IMR-90 (cell line): ENCODE measurements around the gene CYP2R1. TPM values are rescaled to one million over a fixed set of nuclear protein-coding genes. Genes with fewer than 3 reads are reported as not detected.

Experiments
- ATAC-seq: fragments of 200-7000 bp; cut with Tn5 transposase; 2 replicates; pipeline ENCODE4 v1.9.1; 2020; ENCODE audit warnings: low read depth, mild to moderate bottlenecking, moderate library complexity
- BruUV-seq: library from RNA; stranded (reverse); fragments of 400-500 nt; replicated peaks from 2 replicates; lab custom pipeline; 2021; lab: Mats Ljungman, UMichigan
- CTCF ChIA-PET: fragments of 300-600 bp; formaldehyde crosslinking; extraction: SDS; loops from one replicate; lab custom pipeline; 2021; ENCODE audit warnings: antibody characterized with exemption; lab: Yijun Ruan, JAX
- POLR2A ChIA-PET: fragments of 300-600 bp; sonication (Branson Sonifier 250); formaldehyde crosslinking; loops from one replicate; lab custom pipeline; 2022; ENCODE audit warnings: antibody characterized with exemption; ENCODE audit not compliant: unreplicated experiment; lab: Charles Lee
- DNase-seq: peaks from one replicate; pipeline ENCODE4 v3.0.0; 2013
- H2AFZ ChIP-seq: replicated peaks from 2 replicates; pipeline ENCODE3; 2013; ENCODE audit warnings: low read length, mild to moderate bottlenecking; ENCODE audit not compliant: poor library complexity
- H2AK5ac ChIP-seq: 2 replicates; pipeline ENCODE4 v1.6.1; 2013; ENCODE audit warnings: low read depth, low read length, inconsistent platforms
- H2AK9ac ChIP-seq: replicated peaks from 2 replicates; pipeline ENCODE3; 2013; ENCODE audit warnings: mild to moderate bottlenecking, low read depth, low read length, moderate library complexity; ENCODE audit not compliant: poor library complexity
- H2BK120ac ChIP-seq: 2 replicates; pipeline ENCODE4 v1.6.1; 2013; ENCODE audit warnings: low read depth, low read length, inconsistent platforms
- H2BK15ac ChIP-seq: 3 replicates; pipeline ENCODE4 v1.6.1; 2013; ENCODE audit warnings: low read depth, low read length, inconsistent platforms
- H2BK20ac ChIP-seq: 2 replicates; pipeline ENCODE4 v1.6.1; 2013; ENCODE audit warnings: low read depth, mild to moderate bottlenecking, inconsistent platforms, low read length, moderate library complexity
- H2BK5ac ChIP-seq: 2 replicates; pipeline ENCODE4 v1.6.1; 2013; ENCODE audit warnings: mild to moderate bottlenecking, low read depth, low read length, inconsistent platforms; ENCODE audit not compliant: poor library complexity, severe bottlenecking
- H3K14ac ChIP-seq: replicated peaks from 2 replicates; pipeline ENCODE4 v1.6.1; 2013; ENCODE audit warnings: low read depth, low read length, inconsistent platforms
- H3K18ac ChIP-seq: 2 replicates; pipeline ENCODE4 v1.6.1; 2013; ENCODE audit warnings: low read depth, low read length, control low read depth
- H3K23ac ChIP-seq: 2 replicates; pipeline ENCODE4 v1.6.1; 2013; ENCODE audit warnings: low read depth, low read length, inconsistent platforms
- H3K27ac ChIP-seq: 2 replicates; pipeline ENCODE4 v1.5.1; 2013; ENCODE audit warnings: mild to moderate bottlenecking, control low read depth, low read length; ENCODE audit not compliant: insufficient read depth
- H3K27me3 ChIP-seq: 2 replicates; pipeline ENCODE4 v1.6.1; 2013; ENCODE audit warnings: low read length; ENCODE audit not compliant: control insufficient read depth, insufficient read depth
- H3K36me3 ChIP-seq: 2 replicates; pipeline ENCODE4 v1.6.1; 2013; ENCODE audit warnings: low read length, mixed read lengths; ENCODE audit not compliant: control insufficient read depth, insufficient read depth
- H3K4ac ChIP-seq: 2 replicates; pipeline ENCODE4 v1.6.1; 2013; ENCODE audit warnings: low read depth, low read length, inconsistent platforms
- H3K4me1 ChIP-seq: 2 replicates; pipeline ENCODE4 v1.6.1; 2013; ENCODE audit warnings: low read length, mixed read lengths; ENCODE audit not compliant: control insufficient read depth, insufficient read depth
- H3K4me2 ChIP-seq: 2 replicates; pipeline ENCODE4 v1.6.1; 2013; ENCODE audit warnings: low read depth, mild to moderate bottlenecking, control low read depth, low read length, moderate library complexity
- H3K4me3 ChIP-seq: 2 replicates; pipeline ENCODE4 v1.5.1; 2013; ENCODE audit warnings: low read depth, mild to moderate bottlenecking, control low read depth, low read length, moderate library complexity; ENCODE audit not compliant: insufficient read depth
- H3K56ac ChIP-seq: 2 replicates; pipeline ENCODE4 v1.6.1; 2013; ENCODE audit warnings: low read length, inconsistent platforms; ENCODE audit not compliant: insufficient read depth; ENCODE audit errors: extremely low read depth
- H3K79me1 ChIP-seq, 2 experiments: 2 replicates each; pipeline ENCODE4 v1.6.1; 2013; ENCODE audit warnings: low read length in 2 of 2, inconsistent platforms in 1 of 2, low read depth in 1 of 2
- H3K9ac ChIP-seq: 2 replicates; pipeline ENCODE4 v1.6.1; 2013; ENCODE audit warnings: low read depth, low read length, control low read depth
- H3K9me1 ChIP-seq: 2 replicates; pipeline ENCODE4 v1.6.1; 2013; ENCODE audit warnings: low read length, inconsistent platforms; ENCODE audit not compliant: insufficient read depth
- H3K9me3 ChIP-seq: 2 replicates; pipeline ENCODE4 v1.6.1; 2013; ENCODE audit warnings: low read length; ENCODE audit not compliant: control insufficient read depth, insufficient read depth
- H4K20me1 ChIP-seq: 2 replicates; pipeline ENCODE4 v1.6.1; 2013; ENCODE audit warnings: low read length, inconsistent platforms; ENCODE audit not compliant: insufficient read depth
- H4K5ac ChIP-seq: 2 replicates; pipeline ENCODE4 v1.6.1; 2013; ENCODE audit warnings: mild to moderate bottlenecking, low read depth, low read length, control low read depth
- H4K8ac ChIP-seq, 2 experiments: 2 replicates each; pipeline ENCODE4 v1.6.1; 2013; ENCODE audit warnings: low read depth in 2 of 2, low read length in 2 of 2, control low read depth in 1 of 2, inconsistent platforms in 1 of 2
- H4K91ac ChIP-seq: 2 replicates; pipeline ENCODE4 v1.6.1; 2013; ENCODE audit warnings: low read depth, low read length, inconsistent platforms; ENCODE audit not compliant: insufficient read depth
- BHLHE40 ChIP-seq: fragments of 150-350 bp; IDR thresholded peaks from 2 replicates; pipeline ENCODE4 v1.6.1; 2016; ENCODE audit warnings: mild to moderate bottlenecking, low read depth, low read length
- CEBPB ChIP-seq: IDR thresholded peaks from 2 replicates; pipeline ENCODE4 v1.6.1; 2012; ENCODE audit warnings: low read depth, low read length, improper control_type of control experiment
- CHD1 ChIP-seq: IDR thresholded peaks from 2 replicates; pipeline ENCODE4 v1.6.1; 2012; ENCODE audit warnings: low read depth, low read length, improper control_type of control experiment
- CTCF ChIP-seq: conservative IDR thresholded peaks from 2 replicates; pipeline ENCODE4 v1.5.1; 2012; ENCODE audit warnings: mild to moderate bottlenecking, low read depth, low read length, improper control_type of control experiment
- ELK1 ChIP-seq: fragments of 150-350 bp; IDR thresholded peaks from 2 replicates; pipeline ENCODE4 v1.6.1; 2016; ENCODE audit warnings: low read depth, mild to moderate bottlenecking, low read length, moderate library complexity, borderline replicate concordance
- FOS ChIP-seq: fragments of 150-350 bp; IDR thresholded peaks from 2 replicates; pipeline ENCODE4 v1.6.1; 2016; ENCODE audit warnings: low read depth, low read length
- MAFK ChIP-seq: IDR thresholded peaks from 2 replicates; pipeline ENCODE4 v1.6.1; 2012; ENCODE audit warnings: low read depth, low read length, improper control_type of control experiment
- MAZ ChIP-seq: IDR thresholded peaks from 2 replicates; pipeline ENCODE4 v1.6.1; 2012; ENCODE audit warnings: low read depth, mild to moderate bottlenecking, low read length, improper control_type of control experiment, moderate library complexity, borderline replicate concordance
- MXI1 ChIP-seq: IDR thresholded peaks from 2 replicates; pipeline ENCODE4 v1.6.1; 2012; ENCODE audit warnings: low read depth, mild to moderate bottlenecking, low read length, moderate library complexity, borderline replicate concordance
- NFE2L2 ChIP-seq: fragments of 150-350 bp; IDR thresholded peaks from 2 replicates; pipeline ENCODE4 v1.6.1; 2016; ENCODE audit warnings: low read depth, mild to moderate bottlenecking, low read length
- POLR2A ChIP-seq: IDR thresholded peaks from 2 replicates; pipeline ENCODE4 v1.6.1; 2012; ENCODE audit warnings: mild to moderate bottlenecking, low read depth, low read length
- RAD21 ChIP-seq: IDR thresholded peaks from 2 replicates; pipeline ENCODE4 v1.6.1; 2012; ENCODE audit warnings: low read length, improper control_type of control experiment
- RCOR1 ChIP-seq: IDR thresholded peaks from 2 replicates; pipeline ENCODE4 v1.6.1; 2012; ENCODE audit warnings: mild to moderate bottlenecking, low read length, improper control_type of control experiment; ENCODE audit not compliant: insufficient replicate concordance
- RFX5 ChIP-seq: IDR thresholded peaks from 2 replicates; pipeline ENCODE4 v1.8.0; 2012; ENCODE audit warnings: low read depth, mild to moderate bottlenecking, low read length, moderate library complexity
- SMC3 ChIP-seq: fragments of 150-350 bp; IDR thresholded peaks from 2 replicates; pipeline ENCODE4 v1.6.1; 2016; ENCODE audit warnings: low read depth, mild to moderate bottlenecking, antibody characterized with exemption, low read length, moderate library complexity
- USF2 ChIP-seq: fragments of 150-350 bp; IDR thresholded peaks from 2 replicates; pipeline ENCODE4 v1.6.1; 2017; ENCODE audit warnings: mild to moderate bottlenecking, antibody characterized with exemption, low read length, low read depth
- WGBS, 2 experiments: methylation state at CpG; one replicate each; pipeline versions ENCODE4 v1.1.5 to v1.1.7; 2013; ENCODE audit warnings: missing lambda C conversion rate in 2 of 2; ENCODE audit not compliant: insufficient read length in 1 of 2; ENCODE audit errors: extremely low coverage in 2 of 2; 5-methylcytosine and 5-hydroxymethylcytosine counted together
- dilution Hi-C: fragments of 300-500 bp; cut with HindIII; formaldehyde crosslinking; loops from one replicate; pipeline ENCODE4 v1.14.3; 2018; ENCODE audit warnings: low sequenced_read_pairs; ENCODE audit not compliant: unreplicated experiment
- in situ Hi-C: fragments of 300-500 bp; cut with MboI; formaldehyde crosslinking; loops from 3 replicates; pipeline ENCODE4 v1.14.3; 2019; ENCODE audit warnings: low sequenced_read_pairs, inconsistent platforms, mixed read lengths
- intact Hi-C: fragments of 100-400 bp; cut with micrococcal nuclease; formaldehyde crosslinking; loops from 2 replicates; pipeline ENCODE4 v1.10.0; 2022
- polyA plus RNA-seq, 3 experiments: library from polyadenylated mRNA; depleted of rRNA; stranded (reverse); fragments of >200 nt; gene quantifications; 2 replicates each; pipeline ENCODE4 v1.2.3, GENCODE V29; 2012; ENCODE audit warnings: low replicate concordance in 1 of 3
- total RNA-seq: library from RNA; depleted of rRNA; stranded (reverse); fragments of >200 nt; gene quantifications from 2 replicates; pipeline ENCODE4 v1.2.3, GENCODE V29; 2012

Gene CYP2R1
- total and polyA plus RNA-seq, 2 of the 4 experiments (the other 2 are of a cell fraction) = 4.7 to 5.2 TPM

- Histone ChIP-seq H3K14ac (no peak overlapping the region), H2AK5ac (no peak overlapping the region), H4K20me1 (no peaks in the 10 kb centered on the region), H3K27ac (no peak overlapping the region), H3K4me2 (no peak overlapping the region), H3K4me1 (no peaks in the 10 kb centered on the region), H2BK15ac (no peak overlapping the region), H4K8ac (no peak overlapping the region), H3K79me1 (no peaks in the 10 kb centered on the region), H2AK9ac (no peak overlapping the region), H2AFZ (no peak overlapping the region), H3K9me1 (no peaks in the 10 kb centered on the region), H2BK5ac (no peak overlapping the region), H3K4ac (no peak overlapping the region), H2BK120ac (no peak overlapping the region), H3K56ac (no peak overlapping the region), H3K23ac (no peak overlapping the region), H3K36me3 (no peaks in the 10 kb centered on the region), H3K9me3 (no peaks in the 10 kb centered on the region), H3K18ac (no peak overlapping the region), H2BK20ac (no peak overlapping the region), H3K27me3 (no peaks in the 10 kb centered on the region), H3K9ac (no peak overlapping the region), H4K91ac (no peak overlapping the region), H4K5ac (no peak overlapping the region), H3K4me3 (no peak overlapping the region)
- TF ChIP-seq MAFK (no peak), CHD1 (no peak), USF2 (no peak), FOS (no peak), CEBPB (no peak), CTCF (no peak), BHLHE40 (no peak), RCOR1 (no peak), POLR2A (no peak), MAZ (no peak), MXI1 (no peak), NFE2L2 (no peak), ELK1 (no peak), SMC3 (no peak), RAD21 (no peak), RFX5 (no peak)
- ChIA-PET CTCF (no interaction called here), POLR2A (no interaction called here)
- intact Hi-C loops (no loop called here), dilution Hi-C loops (no loop called here), in situ Hi-C loops (no loop called here)
- no peak for ATAC-seq
- BruUV-seq = no TSS peak
- no CpG with 5 or more reads among the region's 1 CpG for WGBS, 2 experiments
- DNase-seq = no peak
Measured at GRCh38 chr11:14861680-14862079, 30.4 kb downstream of the CYP2R1 start.
